Measurements from ENCODE around the gene FOXO4.

Gene FOXO4

GRCh38 chrX:71148278-71148663, 52.6 kb downstream of the FOXO4 start:
- H3K9ac ChIP-seq (ENCODE audit: low read length), result no peak overlapping the region
- H3K4me3 ChIP-seq (ENCODE audit: low read length), result no peak overlapping the region
- H3K4me1 ChIP-seq (ENCODE audit: control insufficient read depth, low read depth, low read length), result peaks cover 6% of the 10 kb centered on the region
- H3K27ac ChIP-seq (ENCODE audit: low read length), result no peak overlapping the region
- no peaks in the 10 kb centered on the region for H3K36me3 ChIP-seq (ENCODE audit: control insufficient read depth, low read depth, low read length)
- no peaks in the 10 kb centered on the region for H3K9me3 ChIP-seq (ENCODE audit: control insufficient read depth, low read depth, low read length)
- no peaks in the 10 kb centered on the region for H3K27me3 ChIP-seq (ENCODE audit: control insufficient read depth, insufficient read depth, low read length)

- no peaks in the 10 kb centered on the region for H3K36me3 ChIP-seq (ENCODE audit: control insufficient read depth, low read depth, low read length)
- H3K9me3 ChIP-seq (ENCODE audit: control insufficient read depth, low read depth, low read length), result peaks cover 2% of the 10 kb centered on the region
- H3K4me3 ChIP-seq (ENCODE audit: low read length), result no peak overlapping the region
- peaks cover 4% of the 10 kb centered on the region for H3K4me1 ChIP-seq (ENCODE audit: control insufficient read depth, low read depth, low read length)
- no peak overlapping the region for H3K27ac ChIP-seq (ENCODE audit: low read length)
- H3K9ac ChIP-seq (ENCODE audit: low read length), result no peak overlapping the region
- no peaks in the 10 kb centered on the region for H3K27me3 ChIP-seq (ENCODE audit: control insufficient read depth, insufficient read depth, low read length)
These were observed 55.7 kb downstream of the FOXO4 start for GRCh38 chrX:71151366-71151765.

Data from iPS-18a (cell line).